GM18909 (cell line): ENCODE data around the gene ASTN1.

Experiments
- ATAC-seq: cut with Tn5 transposase; IDR thresholded peaks from one replicate; pipeline ENCODE4 v1.9.1; 2021; ENCODE audit warnings: mild to moderate bottlenecking; ENCODE audit not compliant: unreplicated experiment, poor library complexity

The ASTN1 gene

GRCh38 chr1:176888471-176889032 lies 276.0 kb downstream of the ASTN1 start:
- ATAC-seq, result no peak

DNA sequence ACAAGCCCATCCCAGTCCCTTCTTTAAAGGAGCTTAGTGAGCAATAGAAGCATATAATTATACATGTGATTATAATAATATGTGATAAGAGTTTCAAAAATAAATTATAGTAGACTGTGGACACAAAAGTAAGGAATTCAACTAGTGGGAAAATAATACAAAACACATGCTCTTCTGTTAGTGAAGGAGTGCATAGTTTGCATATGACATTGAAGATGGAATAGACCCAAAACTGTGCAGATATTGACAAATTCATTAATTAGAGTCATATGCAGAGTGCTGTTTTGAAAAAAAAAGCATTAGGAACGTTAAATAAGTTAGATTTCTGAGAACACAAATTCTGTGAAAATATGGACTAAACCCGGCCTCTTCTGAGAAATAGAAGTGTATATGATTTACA lies 278.8 kb downstream of the ASTN1 start:
- ATAC-seq, result no peak

DNA sequence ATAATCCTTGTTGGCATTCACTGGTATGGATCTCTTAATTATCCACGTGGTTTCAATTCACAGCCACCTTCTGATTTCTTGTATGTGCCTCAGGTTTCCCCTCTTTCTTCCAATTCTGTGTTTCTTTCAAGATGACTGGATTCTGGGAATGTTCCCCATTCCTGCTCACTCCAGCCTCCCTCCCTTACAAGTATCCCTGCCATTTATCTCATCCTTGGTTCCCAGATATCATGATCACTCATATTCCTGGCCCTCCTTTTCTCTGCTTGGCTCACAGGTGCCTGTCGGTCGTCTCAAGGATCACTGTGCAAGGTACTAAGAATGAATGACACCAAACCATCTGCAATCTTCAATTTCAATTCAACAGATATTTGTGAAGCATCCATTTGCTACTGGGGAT lies 279.2 kb downstream of the ASTN1 start:
- ATAC-seq, result no peak

DNA sequence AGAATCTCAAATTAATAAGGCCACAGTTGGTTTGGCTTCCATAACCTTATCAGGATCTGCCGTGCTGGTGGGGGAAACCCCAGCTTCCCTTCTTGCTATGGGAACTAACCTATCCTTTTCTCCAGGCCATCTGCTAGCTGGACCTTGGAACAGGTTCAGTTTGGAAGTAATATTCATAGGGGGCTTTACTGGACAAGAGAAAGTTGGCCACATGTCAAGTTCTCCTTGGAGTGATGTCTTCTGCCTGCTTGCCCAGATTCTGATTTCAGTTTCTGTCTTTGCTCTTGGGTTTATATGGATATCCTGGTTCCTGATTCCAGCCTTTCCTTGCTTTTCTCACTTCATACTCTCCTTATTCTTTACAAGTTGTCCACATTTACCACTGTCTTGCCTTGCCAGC lies 279.6 kb downstream of the ASTN1 start:
- no peak for ATAC-seq

DNA sequence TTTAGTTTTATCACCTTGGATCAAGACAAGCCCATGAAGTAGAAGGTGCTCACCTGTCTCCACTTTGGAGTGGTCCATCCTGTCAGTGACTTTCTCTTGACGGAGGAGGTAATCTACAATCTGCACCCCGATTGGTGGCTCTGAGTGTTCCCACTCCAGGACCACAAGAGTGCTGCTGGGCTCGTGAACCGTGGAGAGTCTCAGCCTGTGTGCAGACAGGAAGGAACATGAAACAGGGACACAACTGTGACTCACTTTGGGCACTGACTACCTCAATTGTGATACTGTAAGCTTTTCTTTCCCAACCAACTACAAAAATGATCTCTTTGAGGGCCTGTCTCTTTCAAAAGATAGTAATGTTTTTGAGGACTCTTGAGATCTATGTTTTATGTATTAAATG lies 280.2 kb downstream of the ASTN1 start:
- no peak for ATAC-seq

- ATAC-seq, result peak; percentile 56
These were observed 283.4 kb downstream of the ASTN1 start for GRCh38 chr1:176880955-176881595.

DNA sequence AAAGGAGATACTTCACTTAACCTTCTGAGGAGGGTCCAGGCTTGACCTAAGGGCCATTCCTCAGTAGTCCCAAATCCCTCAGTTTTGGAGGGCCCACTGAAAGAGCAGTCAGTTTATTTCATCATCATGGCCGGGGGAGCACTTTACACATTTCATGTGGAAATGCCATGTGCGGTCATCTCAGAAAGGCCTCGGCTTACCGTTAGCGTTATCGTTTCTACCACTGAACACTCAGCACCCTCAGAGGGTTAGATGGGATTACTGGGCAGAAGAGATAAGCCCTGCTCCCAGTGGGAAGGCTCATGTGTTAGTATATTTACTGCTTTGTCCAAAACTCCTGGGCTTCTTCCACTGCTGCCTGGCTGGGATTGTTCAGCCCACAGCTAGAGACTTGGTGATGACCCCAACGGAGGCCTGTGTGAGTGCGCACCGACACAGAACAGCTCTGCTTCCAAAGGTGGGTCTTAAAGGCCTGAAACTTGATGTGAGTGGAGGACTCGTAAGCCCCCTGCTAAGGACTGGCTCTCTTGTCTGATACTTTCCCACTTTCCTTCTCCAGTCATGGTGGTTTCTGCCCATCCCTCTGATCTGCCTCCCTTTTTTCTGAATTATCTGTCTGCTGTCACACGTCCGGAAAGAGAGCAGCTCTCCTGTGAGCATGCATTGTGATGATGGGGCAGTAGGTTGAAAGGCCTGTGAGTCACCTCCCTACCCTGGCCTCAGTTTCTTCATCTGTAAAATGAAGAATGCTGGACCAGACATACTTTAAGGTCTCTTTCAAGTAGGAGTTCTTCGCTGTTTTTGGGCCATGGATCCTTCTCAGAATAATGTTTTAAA lies 284.5 kb downstream of the ASTN1 start:
- ATAC-seq, result no peak

DNA sequence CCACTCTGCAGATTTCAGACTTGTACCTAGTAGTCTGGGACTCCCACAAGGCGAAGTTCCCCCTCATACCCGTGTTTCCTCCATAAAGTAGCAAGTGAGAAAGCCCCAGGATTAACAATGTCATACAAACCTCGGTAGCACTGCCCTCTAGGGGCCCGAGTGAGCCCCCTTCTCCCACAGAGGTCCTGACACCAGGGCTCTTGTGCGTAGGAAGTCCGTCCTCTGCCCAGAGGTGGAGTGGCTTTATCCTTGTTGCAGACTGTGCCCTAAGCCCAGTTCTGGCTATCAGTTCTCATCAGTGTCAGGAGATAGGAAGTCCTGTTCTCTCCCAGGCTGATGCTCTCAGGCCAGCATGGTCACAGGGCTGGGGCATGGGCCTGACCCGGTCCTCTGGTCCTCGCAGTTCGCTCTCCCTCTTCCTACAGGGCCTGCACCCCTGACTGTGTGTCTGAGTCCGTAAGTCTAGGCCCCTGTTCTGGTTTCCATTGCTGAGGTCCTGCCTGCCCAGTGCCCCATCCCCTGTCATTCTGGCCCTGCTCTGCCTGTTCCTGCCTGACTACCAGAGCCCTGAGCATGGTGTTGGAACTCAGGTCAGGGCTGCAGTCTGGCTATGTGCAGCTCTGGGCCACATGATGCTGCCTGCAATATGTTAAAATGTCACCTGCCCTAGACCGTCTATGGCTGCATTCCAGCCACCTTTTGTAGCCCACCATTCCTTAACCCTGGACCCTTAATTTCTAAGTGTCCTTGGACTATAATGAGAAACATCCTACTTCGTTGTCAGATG lies 285.6 kb downstream of the ASTN1 start:
- no peak for ATAC-seq

DNA sequence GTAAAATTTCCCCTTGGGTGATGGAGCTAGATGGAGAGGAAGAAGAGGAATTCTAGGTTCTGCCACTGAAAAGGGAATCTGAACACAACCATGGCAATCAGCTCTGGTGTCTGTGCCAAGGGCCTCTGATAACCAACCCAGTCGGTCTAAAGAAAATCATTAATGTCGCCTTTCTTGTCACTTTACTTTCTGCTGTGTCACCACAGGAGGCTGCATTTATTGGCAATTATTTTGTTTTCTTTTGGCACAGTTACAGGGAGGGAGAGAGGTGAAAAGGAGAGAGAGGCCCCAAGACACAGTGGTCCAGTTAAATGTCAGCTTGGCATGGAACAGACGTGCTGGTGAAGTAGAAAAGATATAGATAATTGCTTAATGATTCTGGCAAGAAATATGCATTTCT lies 287.0 kb downstream of the ASTN1 start:
- no peak for ATAC-seq

- ATAC-seq, result no peak
These were observed 287.5 kb downstream of the ASTN1 start for GRCh38 chr1:176876966-176877515.

DNA sequence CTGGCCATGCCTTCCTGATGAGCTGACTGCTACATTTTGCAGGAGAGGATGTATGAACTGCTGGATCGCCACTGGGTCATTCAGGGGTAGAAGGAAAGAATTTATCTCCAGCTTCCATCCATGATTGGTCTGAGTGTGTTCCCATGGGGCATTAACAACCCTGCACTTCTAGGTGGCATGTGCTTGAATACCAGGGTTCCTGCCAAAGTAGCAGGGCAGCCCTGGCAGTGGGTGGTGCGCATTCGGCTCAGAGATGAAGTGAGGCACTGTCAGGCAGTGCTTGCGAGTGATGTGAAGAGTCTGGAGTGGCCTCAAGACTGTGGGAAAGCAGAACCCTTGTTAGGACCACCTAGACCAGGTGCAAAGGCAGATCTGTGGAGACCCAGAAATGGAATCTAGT lies 294.9 kb downstream of the ASTN1 start:
- ATAC-seq, result no peak

- ATAC-seq, result no peak
These were observed 298.3 kb downstream of the ASTN1 start for GRCh38 chr1:176866011-176866714.

GRCh38 chr1:176864211-176864610 lies 300.3 kb downstream of the ASTN1 start:
- no peak for ATAC-seq

DNA sequence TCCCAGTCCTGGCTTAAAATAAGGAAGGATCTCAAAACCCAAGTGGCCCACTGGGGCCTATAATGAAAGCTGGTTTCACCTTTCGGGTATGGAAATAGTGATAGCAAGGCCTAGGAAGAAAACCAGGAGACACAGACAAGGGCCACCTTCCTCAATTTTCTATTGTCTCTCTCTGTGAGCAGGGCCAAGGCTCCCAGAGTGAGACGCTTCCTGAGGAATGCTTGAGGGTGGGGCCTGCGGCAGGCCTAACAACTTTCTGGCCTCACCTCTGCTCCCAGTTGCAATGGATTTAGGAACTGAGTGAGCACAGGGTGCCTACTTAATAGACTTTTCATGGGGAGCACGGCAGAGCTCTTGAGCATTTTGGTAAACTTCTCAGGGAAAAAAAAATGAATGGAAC lies 300.9 kb downstream of the ASTN1 start:
- ATAC-seq, result no peak

DNA sequence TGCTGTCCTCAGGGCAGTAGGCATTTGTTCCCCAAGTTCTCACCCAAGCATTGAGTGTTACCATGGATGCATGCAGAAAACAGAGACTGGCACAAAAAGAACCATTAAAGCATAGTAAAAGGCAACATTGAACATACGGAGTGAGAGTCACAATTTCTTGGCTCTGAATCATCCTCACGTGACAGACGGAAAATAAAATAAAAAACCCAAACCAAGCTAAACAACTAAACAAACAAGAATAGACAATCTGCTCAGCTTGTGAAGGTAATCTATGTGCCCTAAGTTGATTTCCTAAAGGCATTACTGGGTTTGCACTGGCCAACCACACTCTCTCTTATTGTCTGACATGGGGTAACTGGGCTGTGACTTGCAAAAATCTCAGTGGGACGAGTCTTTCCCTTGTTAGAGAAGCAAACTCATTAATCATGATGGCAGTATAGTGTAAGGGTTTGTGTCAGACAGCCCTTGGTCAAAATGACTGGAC lies 306.0 kb downstream of the ASTN1 start:
- no peak for ATAC-seq

DNA sequence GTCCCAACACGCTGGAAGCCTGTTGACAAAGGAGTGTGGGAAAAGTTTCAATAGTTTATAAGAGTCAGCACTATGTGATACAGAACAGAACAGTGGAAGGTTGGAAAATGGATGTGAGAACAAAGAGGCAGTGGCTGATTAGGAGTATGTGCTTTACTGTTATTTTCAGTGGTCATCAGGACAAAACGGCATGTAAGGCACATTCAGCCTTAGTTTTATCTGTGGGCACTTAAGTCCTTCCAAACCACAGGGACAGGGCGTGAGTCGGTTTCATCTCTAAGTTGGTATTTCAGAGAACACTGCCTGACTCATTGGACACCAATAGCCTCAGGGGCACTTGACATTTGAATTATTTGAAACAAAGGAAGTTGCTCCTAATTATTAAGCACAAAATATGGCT lies 306.9 kb downstream of the ASTN1 start:
- ATAC-seq, result no peak

DNA sequence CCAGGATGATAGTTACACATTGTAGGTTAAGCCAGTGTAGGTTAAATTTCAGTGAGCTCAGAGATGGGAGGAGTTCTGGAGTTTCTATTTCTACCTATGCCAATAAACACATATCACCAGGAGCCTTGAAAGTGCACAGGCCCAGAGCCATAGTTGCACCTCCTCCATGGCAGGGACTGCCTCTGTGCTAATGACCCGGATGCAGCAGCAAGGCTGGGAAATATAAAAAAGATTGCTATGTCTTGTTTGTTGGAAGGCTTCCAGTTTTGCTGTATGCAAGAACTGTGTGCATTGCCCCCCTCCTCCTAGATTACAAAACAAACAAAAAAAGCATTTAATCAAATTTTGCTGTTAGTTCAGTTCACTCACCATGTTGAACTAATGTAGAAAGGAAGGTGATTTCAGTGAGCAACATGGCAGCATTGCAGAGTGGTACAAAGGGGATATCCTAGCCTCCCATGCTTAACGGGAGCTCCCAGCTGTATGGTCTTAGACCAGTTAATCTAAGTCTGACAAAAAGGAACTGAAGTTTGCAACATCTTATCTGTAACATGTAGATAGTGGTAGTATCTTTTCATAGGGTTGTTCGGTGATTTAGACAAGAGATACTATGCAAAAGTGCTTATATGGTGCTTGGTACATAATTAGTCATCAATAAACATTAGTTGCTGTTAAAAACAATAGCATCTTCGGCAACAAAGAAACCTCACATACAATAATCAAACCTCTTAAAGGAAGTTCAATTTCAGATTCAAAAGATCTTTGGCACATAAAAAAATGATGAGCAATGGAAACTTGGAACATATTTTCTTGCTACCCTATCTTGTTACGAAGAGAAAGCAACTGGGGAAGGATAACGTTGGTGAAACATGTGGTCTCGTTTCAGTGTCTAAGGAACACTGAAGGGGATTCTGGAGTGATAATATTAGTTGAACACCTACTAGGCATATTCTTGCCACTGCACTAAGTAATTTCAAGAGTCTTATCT lies 309.5 kb downstream of the ASTN1 start:
- ATAC-seq, result no peak

DNA sequence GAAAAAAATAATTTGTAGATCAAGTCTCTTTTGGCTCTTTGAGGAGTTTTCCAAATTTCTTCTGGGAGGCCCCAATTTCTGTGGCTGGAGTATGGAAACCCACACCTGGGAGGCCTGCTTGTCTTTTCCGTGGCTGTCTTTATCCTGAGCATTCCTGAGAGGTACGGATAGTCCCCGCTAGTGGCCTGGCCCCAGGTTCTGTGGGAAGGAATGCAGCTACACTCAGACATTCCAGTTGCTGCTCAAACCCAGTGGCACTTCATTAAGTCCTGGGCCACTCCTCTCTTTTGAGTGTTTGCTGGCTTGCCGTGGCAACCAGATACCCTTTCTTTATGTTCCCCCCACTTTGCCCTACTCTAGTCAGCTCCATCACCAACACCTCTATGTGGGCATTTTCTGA lies 310.4 kb downstream of the ASTN1 start:
- no peak for ATAC-seq

GRCh38 chr1:176853503-176853902 lies 311.0 kb downstream of the ASTN1 start:
- no peak for ATAC-seq
